ENCODE measurements around the gene ZCCHC13. TPM values are rescaled to one million over a fixed set of nuclear protein-coding genes. Genes with fewer than 3 reads are reported as not detected.

ZCCHC13 gene
- total and polyA plus RNA-seq, 2 of the 8 experiments (the other 6 are each of a cell fraction or from before 2014, with no cell fraction given), result not detected

GRCh38 chrX:74321191-74321590 is 17.2 kb downstream of the ZCCHC13 start:
- 98% methylated on average over 8 of the region's 27 CpGs; no CpG with 5 or more reads in 1 of the 2 experiments for WGBS, 2 experiments (ENCODE audit: extremely low coverage in 1 of 2, insufficient coverage in 1 of 2, insufficient read length in 1 of 2, insufficient replicate concordance in 2 of 2, low coverage in 1 of 2, low lambda C conversion rate in 2 of 2, missing lambda C conversion rate in 1 of 2)
- H3K9ac ChIP-seq (replicated peaks in 1 of 4; ENCODE audit: extremely low read depth in 1 of 4, low read depth in 3 of 4, low read length in 3 of 4), result no peak overlapping the region
- no peak overlapping the region for H3K4me2 ChIP-seq (ENCODE audit: insufficient read depth in 1 of 2, low read depth in 2 of 2, low read length in 2 of 2)
- no peak overlapping the region for H3K27ac ChIP-seq (ENCODE audit: low read depth, low read length)
- no peak overlapping the region for H4K8ac ChIP-seq (ENCODE audit: extremely low read depth, insufficient read depth, low read length)
- FAIRE-seq, result no peak
- no peak for DNase-seq (ENCODE audit: low read depth in 1 of 2, low spot score in 2 of 2)
- no peak overlapping the region; the same call in 1 of the 2 replicates for H2BK20ac ChIP-seq (ENCODE audit: low read length)
- no peak overlapping the region for H4K91ac ChIP-seq (replicated peaks; ENCODE audit: insufficient read length, low read length)
- ChIA-PET POLR2A (ENCODE audit: partially characterized antibody) (interaction anchor here (1.3 kb wide), 1 partner anchor 28 kb away, joined by 4 read pairs; no protein-coding TSS in a partner anchor), CTCF (ENCODE audit: partially characterized antibody) (no interaction called here)
- no peak overlapping the region for H3K23ac ChIP-seq (ENCODE audit: insufficient read length)
- no peaks in the 10 kb centered on the region for H3K79me2 ChIP-seq (ENCODE audit: control insufficient read depth in 1 of 2, insufficient read depth in 2 of 2, low read length in 2 of 2)
- H3K56ac ChIP-seq (replicated peaks; ENCODE audit: insufficient read length, low read depth, low read length), result no peak overlapping the region
- peaks cover 0 to 7% (median 1%) of the 10 kb centered on the region in 4 experiments; a peak in 4 of 7 replicates for H3K4me1 ChIP-seq (replicated peaks in 1 of 4; ENCODE audit: control insufficient read depth in 3 of 4, insufficient read depth in 4 of 4, low read length in 3 of 4)
- no peaks in the 10 kb centered on the region for H3K27me3 ChIP-seq (replicated peaks in 1 of 4; ENCODE audit: control insufficient read depth in 3 of 4, extremely low read depth in 1 of 4, insufficient read depth in 3 of 4, low read length in 3 of 4)
- TF ChIP-seq CREB1 (IDR thresholded peaks at IDR 0.05) (no peak), RXRA (IDR thresholded peaks at IDR 0.05; ENCODE audit: insufficient read depth, low read depth, low read length) (no peak), RFX5 (IDR thresholded peaks at IDR 0.05; ENCODE audit: borderline replicate concordance, low read depth, low read length) (no peak), E2F6 (IDR thresholded peaks at IDR 0.05) (no peak), NANOG (IDR thresholded peaks at IDR 0.05; ENCODE audit: insufficient read depth, low read depth, low read length, poor library complexity, severe bottlenecking) (no peak), POLR2AphosphoS5 (IDR thresholded peaks at IDR 0.05; ENCODE audit: low read depth, low read length) (no peak), TBP (IDR thresholded peaks at IDR 0.05; ENCODE audit: low read depth, low read length) (no peak), FOSL1 (IDR thresholded peaks at IDR 0.05; ENCODE audit: insufficient read depth, low read depth, low read length) (no peak), ATF3 (IDR thresholded peaks at IDR 0.05; ENCODE audit: insufficient read depth, low read depth, low read length) (no peak), ZNF274 (IDR thresholded peaks at IDR 0.05; ENCODE audit: borderline replicate concordance, extremely low read depth, low read length) (no peak), JUN (IDR thresholded peaks at IDR 0.05; ENCODE audit: low read depth, low read length) (no peak), RBBP5 (IDR thresholded peaks at IDR 0.05; ENCODE audit: borderline replicate concordance, low read depth, low read length) (no peak)
- no peak overlapping the region for H3K4me3 ChIP-seq (ENCODE audit: extremely low read depth in 1 of 4, insufficient read depth in 2 of 4, low read depth in 3 of 4, low read length in 4 of 4)
- no peak overlapping the region for H2BK120ac ChIP-seq (replicated peaks; ENCODE audit: low read depth, low read length)
- H3K36me3 ChIP-seq (ENCODE audit: control insufficient read depth in 2 of 4, insufficient read depth in 4 of 4, low read length in 3 of 4), result no peaks in the 10 kb centered on the region
- no peak overlapping the region for H3K14ac ChIP-seq (ENCODE audit: insufficient read length)
- no peak overlapping the region for H2AFZ ChIP-seq (ENCODE audit: low read length)
- H2AK5ac ChIP-seq (ENCODE audit: low read depth, low read length), result no peak overlapping the region
- no peak overlapping the region for H2BK15ac ChIP-seq (ENCODE audit: low read length)
- H3K4ac ChIP-seq (replicated peaks; ENCODE audit: insufficient read length, low read depth, low read length), result no peak overlapping the region
- H2BK5ac ChIP-seq (ENCODE audit: low read depth, low read length), result no peak overlapping the region
- H3K9me3 ChIP-seq (ENCODE audit: insufficient read depth in 2 of 2, low read depth in 1 of 2, low read length in 1 of 2), result no peaks in the 10 kb centered on the region; a peak in 1 of 4 replicates
- no peaks in the 10 kb centered on the region for H3K23me2 ChIP-seq (ENCODE audit: low read depth, low read length)
- no peak overlapping the region for H4K5ac ChIP-seq (ENCODE audit: insufficient read length, low read depth, low read length)
- no peak overlapping the region for H3K18ac ChIP-seq (ENCODE audit: extremely low read depth, low read length)
- no peaks in the 10 kb centered on the region for H3K79me1 ChIP-seq (ENCODE audit: low read depth, low read length)
- H4K20me1 ChIP-seq (replicated peaks in 1 of 2; ENCODE audit: control insufficient read depth in 1 of 2, insufficient read depth in 2 of 2, low read length in 2 of 2), result no peaks in the 10 kb centered on the region
- 0 out of 2 replicates have a peak overlapping the region, but pooled peaks have one; percentile 60 for H2BK12ac ChIP-seq (ENCODE audit: low read depth, low read length)
